Lung (tissue), 12 donors: Measurements from ENCODE around the gene ODC1. TPM values are rescaled to one million over a fixed set of nuclear protein-coding genes. Genes with fewer than 3 reads are reported as not detected.

ENCODE experiments used
- ATAC-seq: fragments of 200-7000 bp; cut with Tn5 transposase; one replicate; pipeline ENCODE4 v1.9.1; 2020; ENCODE audit warnings: moderate number of reproducible peaks; ENCODE audit not compliant: insufficient read depth, low FRiP score
- DNase-seq, 3 donors: peaks; one replicate each; pipeline ENCODE4 v3.0.0-alpha.2; 2013 to 2017
- H3K27ac ChIP-seq, 2 donors: one replicate each; pipeline ENCODE4 v1.5.1; 2013; ENCODE audit warnings: mild to moderate bottlenecking in 2 of 2, moderate library complexity in 2 of 2, control low read depth in 1 of 2, inconsistent platforms in 1 of 2, low read depth in 1 of 2, low read length in 1 of 2
- H3K27me3 ChIP-seq, 3 donors: one replicate each; pipeline ENCODE4 v1.5.1; 2013; ENCODE audit warnings: low read length in 2 of 3; ENCODE audit not compliant: control insufficient read depth in 3 of 3, insufficient read depth in 3 of 3
- H3K36me3 ChIP-seq, 4 donors: one replicate each; pipeline ENCODE4 v1.5.1; 2013; ENCODE audit warnings: low read length in 4 of 4, mild to moderate bottlenecking in 1 of 4, moderate library complexity in 1 of 4; ENCODE audit not compliant: control insufficient read depth in 4 of 4, insufficient read depth in 4 of 4
- H3K4me1 ChIP-seq, 5 donors: one replicate each; pipeline ENCODE4 v1.5.1; 2013; ENCODE audit warnings: low read length in 5 of 5, mild to moderate bottlenecking in 2 of 5, moderate library complexity in 1 of 5; ENCODE audit not compliant: control insufficient read depth in 5 of 5, insufficient read depth in 5 of 5
- H3K4me3 ChIP-seq: one replicate; pipeline ENCODE4 v1.5.1; 2013; ENCODE audit warnings: mild to moderate bottlenecking, control low read depth, moderate library complexity
- H3K9ac ChIP-seq, 2 donors: one replicate each; pipeline ENCODE4 v1.5.1; 2013; ENCODE audit warnings: low read length in 2 of 2, control low read depth in 1 of 2; ENCODE audit not compliant: insufficient read depth in 1 of 2
- H3K9me3 ChIP-seq, 4 donors: one replicate each; pipeline ENCODE4 v1.5.1; 2013; ENCODE audit warnings: low read length in 3 of 4, mild to moderate bottlenecking in 1 of 4, moderate library complexity in 1 of 4; ENCODE audit not compliant: control insufficient read depth in 4 of 4, insufficient read depth in 3 of 4
- CTCF ChIP-seq: IDR thresholded peaks from 2 replicates; pipeline ENCODE4 v1.5.1; 2012; ENCODE audit warnings: mild to moderate bottlenecking; ENCODE audit errors: control extremely low read depth, extremely low read depth
- WGBS, 2 donors: extraction: QIAGEN DNeasy Blood & Tissue Kit; methylation state at CpG; one replicate each; pipeline ENCODE4 v1.1.7; 2013; 5-methylcytosine and 5-hydroxymethylcytosine counted together
- polyA plus RNA-seq, 2 donors: library from polyadenylated mRNA; stranded (reverse); fragments of 200-250 nt; gene quantifications; one replicate each; pipeline ENCODE4 v1.2.1, GENCODE V29; 2013
- total RNA-seq, 2 donors: library from RNA; depleted of rRNA in 1 of 2; stranded (reverse); fragments of >200 nt in 1 of 2; gene quantifications; one replicate each; pipeline ENCODE4 v1.2.1, GENCODE V29; 2014 to 2021
- donor health status: control.
- donor health status: control.
- donor health status: Bipolar disorder and iron deficiency.
- donor health status: healthy.
- donor health status: DM: yes; HTN: yes; CAD: no.

ODC1 gene
- total and polyA plus RNA-seq, 4 donors = 32.5 to 115 (median 75.4) TPM

GRCh38 chr2:10404324-10405143 is 43.6 kb downstream of the ODC1 start:
- Histone ChIP-seq H3K27ac (peak overlapping the region; percentile 71 to 94), H3K9me3 (no peaks in the 10 kb centered on the region), H3K9ac (no peak overlapping the region), H3K36me3 (peaks cover 0 to 5% (median 2%) of the 10 kb centered on the region in 4 donors), H3K4me3 (no peak overlapping the region), H3K4me1 (peaks cover 3 to 50% (median 16%) of the 10 kb centered on the region in 5 donors), H3K27me3 (no peaks in the 10 kb centered on the region)
- 79 to 85% methylated on average over 20 of the region's 20 CpGs for WGBS, 2 donors
- ATAC-seq (no peak), DNase-seq (no peak)
- TF ChIP-seq CTCF = no peak

GRCh38 chr2:10402653-10403215 is 45.4 kb downstream of the ODC1 start:
- H3K27me3 ChIP-seq = no peaks in the 10 kb centered on the region
- no peak for TF ChIP-seq CTCF
- H3K9ac ChIP-seq = no peak overlapping the region
- no peak overlapping the region for H3K4me3 ChIP-seq
- DNase-seq (no peak), ATAC-seq (no peak)
- peaks cover 0 to 57% (median 10%) of the 10 kb centered on the region in 5 donors for H3K4me1 ChIP-seq
- H3K9me3 ChIP-seq = no peaks in the 10 kb centered on the region
- WGBS, 2 donors = 87 to 96% methylated on average over 8 of the region's 8 CpGs
- no peak overlapping the region for H3K27ac ChIP-seq
- peaks cover 0 to 5% (median 2%) of the 10 kb centered on the region in 4 donors for H3K36me3 ChIP-seq

- H3K4me1 ChIP-seq = peaks cover 0 to 58% (median 10%) of the 10 kb centered on the region in 5 donors
- peaks cover 0 to 5% (median 2%) of the 10 kb centered on the region in 4 donors for H3K36me3 ChIP-seq
- H3K4me3 ChIP-seq = no peak overlapping the region
- no peaks in the 10 kb centered on the region for H3K9me3 ChIP-seq
- no peak overlapping the region for H3K9ac ChIP-seq
- no peak for TF ChIP-seq CTCF
- WGBS, 2 donors = 79 to 80% methylated on average over 14 of the region's 14 CpGs
- DNase-seq (no peak), ATAC-seq (no peak)
- H3K27ac ChIP-seq = no peak overlapping the region
- no peaks in the 10 kb centered on the region for H3K27me3 ChIP-seq
Observed at GRCh38 chr2:10402062-10402585, 46.0 kb downstream of the ODC1 start.
